HG02870 (cell line): ENCODE measurements around the gene ZDHHC20.

Experiments
- ATAC-seq: cut with Tn5 transposase; IDR thresholded peaks from one replicate; pipeline ENCODE4 v1.9.1; 2021; ENCODE audit warnings: mild to moderate bottlenecking, moderate library complexity; ENCODE audit not compliant: unreplicated experiment

Gene ZDHHC20

GRCh38 chr13:21362741-21363140 lies 96.4 kb downstream of the ZDHHC20 start:
- no peak for ATAC-seq

GRCh38 chr13:21361706-21362105 lies 97.4 kb downstream of the ZDHHC20 start:
- no peak for ATAC-seq

- ATAC-seq: no peak
Measured at GRCh38 chr13:21361123-21361522, 98.0 kb downstream of the ZDHHC20 start.

GRCh38 chr13:21360463-21360862 lies 98.6 kb downstream of the ZDHHC20 start:
- ATAC-seq: no peak

- ATAC-seq: no peak
Measured at GRCh38 chr13:21359855-21360254, 99.2 kb downstream of the ZDHHC20 start.

- ATAC-seq: no peak
Measured at GRCh38 chr13:21355304-21355703, 103.8 kb downstream of the ZDHHC20 start.

- ATAC-seq: no peak
Measured at GRCh38 chr13:21354721-21355120, 104.4 kb downstream of the ZDHHC20 start.

- ATAC-seq: no peak
Measured at GRCh38 chr13:21348488-21349120, 110.5 kb downstream of the ZDHHC20 start.

- ATAC-seq: no peak
Measured at GRCh38 chr13:21347753-21348318, 111.3 kb downstream of the ZDHHC20 start.

- ATAC-seq: no peak
Measured at GRCh38 chr13:21344662-21345176, 114.4 kb downstream of the ZDHHC20 start.

- no peak for ATAC-seq
Measured at GRCh38 chr13:21343659-21344058, 115.4 kb downstream of the ZDHHC20 start.

GRCh38 chr13:21342699-21343442 lies 116.2 kb downstream of the ZDHHC20 start:
- no peak for ATAC-seq

GRCh38 chr13:21341637-21342422 lies 117.3 kb downstream of the ZDHHC20 start:
- ATAC-seq: no peak

GRCh38 chr13:21338639-21339278 lies 120.3 kb downstream of the ZDHHC20 start:
- no peak for ATAC-seq

GRCh38 chr13:21338156-21338555 lies 120.9 kb downstream of the ZDHHC20 start:
- no peak for ATAC-seq

GRCh38 chr13:21336609-21337349 lies 122.3 kb downstream of the ZDHHC20 start:
- ATAC-seq: no peak

- no peak for ATAC-seq
Measured at GRCh38 chr13:21333186-21333585, 125.9 kb downstream of the ZDHHC20 start.

- peak; percentile 84 for ATAC-seq
Measured at GRCh38 chr13:21330126-21330861, 128.8 kb downstream of the ZDHHC20 start.

- no peak for ATAC-seq
Measured at GRCh38 chr13:21328836-21329477, 130.1 kb downstream of the ZDHHC20 start.
